DMS153 treated with DMSO at 0.1 percent for 48 hours (cell line): ENCODE measurements around the gene NYAP1.
"Not testable (repeated sequence)": the region's sequence is repeated elsewhere in the genome, so short reads cannot be mapped to it uniquely, and the experiment has no call there.

ENCODE experiments used
- DNase-seq: peaks from one replicate; lab custom pipeline; 2025; ENCODE audit not compliant: unreplicated experiment; lab: John Stamatoyannopoulos, UW

The NYAP1 gene

DNA sequence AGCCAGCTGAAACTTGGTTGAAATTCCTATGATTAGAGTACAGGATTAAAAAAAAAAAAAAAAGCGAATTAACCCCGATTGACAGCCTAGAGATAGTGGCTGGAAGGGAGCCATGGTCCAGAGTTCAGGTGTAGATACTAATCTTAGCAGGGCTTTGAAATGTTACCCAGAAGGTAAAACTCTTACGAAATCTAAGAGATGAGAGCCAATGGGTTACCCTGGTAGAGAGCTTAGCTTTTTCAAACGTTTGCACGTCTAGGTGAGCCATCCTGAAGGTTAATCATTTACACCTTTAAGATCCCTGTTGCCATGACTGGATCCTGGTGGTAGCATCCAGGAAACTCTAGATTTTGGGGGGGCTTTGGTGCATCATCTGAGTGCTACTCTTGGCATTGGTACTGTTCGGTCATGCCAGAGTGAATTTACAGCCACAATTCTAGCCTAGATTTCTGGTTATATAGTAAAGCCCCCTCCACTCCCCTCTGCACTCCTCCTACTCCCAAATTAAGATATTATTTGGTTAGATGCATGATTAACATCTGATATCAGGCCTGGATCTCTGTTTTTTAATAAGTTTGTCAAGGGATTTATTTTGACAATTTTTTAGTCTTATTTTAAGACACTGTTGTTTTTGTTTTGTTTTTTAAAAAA is 56.5 kb downstream of the NYAP1 start:
- DNase-seq = no peak

DNA sequence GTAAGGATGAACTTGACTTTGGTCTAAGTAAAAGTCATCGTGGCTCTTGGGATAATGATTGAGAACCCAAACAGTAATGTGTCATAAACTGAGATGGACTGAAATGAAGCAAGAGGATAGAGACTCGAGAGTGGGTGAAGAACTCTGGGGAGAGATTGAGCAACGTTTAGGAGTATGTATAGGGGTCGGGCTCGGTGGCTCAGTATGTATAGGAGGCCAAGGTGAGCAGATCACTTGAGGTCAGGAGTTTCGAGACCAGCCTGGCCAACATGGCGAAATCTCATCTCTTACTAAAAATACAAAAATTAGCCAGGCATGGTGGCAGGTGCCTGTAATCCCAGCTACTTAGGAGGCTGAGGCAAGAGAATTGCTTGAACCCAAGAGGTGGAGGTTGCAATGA is 57.6 kb downstream of the NYAP1 start:
- not testable (repeated sequence) for DNase-seq

DNA sequence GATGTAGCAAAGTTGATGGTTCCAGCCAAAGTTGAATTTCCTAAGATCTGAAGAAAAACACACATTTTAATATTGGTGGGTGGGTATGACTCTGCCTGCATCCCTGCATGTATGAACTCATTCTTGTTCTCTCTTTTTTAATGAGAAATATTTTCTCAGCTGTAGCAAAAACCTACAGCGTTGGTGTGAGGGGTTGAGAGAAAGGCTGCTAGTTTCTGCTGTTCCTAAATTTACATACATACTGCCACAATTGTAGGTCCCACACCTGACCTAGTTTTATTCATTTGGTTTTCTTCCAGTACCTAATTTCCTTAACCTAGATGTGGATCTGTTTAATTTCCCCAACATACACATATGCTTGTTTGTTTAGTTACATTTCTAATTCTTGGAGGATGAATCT is 59.9 kb downstream of the NYAP1 start:
- DNase-seq = no peak

DNA sequence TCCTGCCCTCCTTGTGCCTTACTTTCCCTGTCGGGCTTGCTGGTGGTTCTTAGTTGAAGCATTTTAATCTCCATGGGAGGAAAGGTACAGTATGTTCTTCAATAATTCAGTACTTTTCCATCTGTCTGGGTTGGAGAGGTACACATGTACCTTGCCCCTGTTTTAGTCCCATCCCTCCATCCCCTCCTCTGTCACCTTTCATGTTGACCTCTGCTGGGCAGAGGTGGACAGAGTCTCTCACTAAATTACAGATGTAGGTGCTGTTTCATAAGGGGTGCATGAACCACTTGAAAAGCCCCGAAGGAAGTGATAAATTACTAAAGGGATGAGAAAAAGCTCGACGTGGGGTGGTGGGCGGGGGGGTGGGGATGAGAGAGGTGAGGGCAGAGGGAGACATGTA is 60.7 kb downstream of the NYAP1 start:
- DNase-seq = no peak
